GM21526 (cell line): ENCODE results near the gene ADGRF3.
"Not testable (repeated sequence)": the region's sequence is repeated elsewhere in the genome, so short reads cannot be mapped to it uniquely, and the experiment has no call there.

ENCODE experiments used
- ATAC-seq: cut with Tn5 transposase; IDR thresholded peaks from one replicate; pipeline ENCODE4 v1.9.1; 2021; ENCODE audit warnings: moderate library complexity; ENCODE audit not compliant: unreplicated experiment, low FRiP score

ADGRF3 gene

GRCh38 chr2:26283606-26284005, 63.0 kb downstream of the ADGRF3 start:
- no peak for ATAC-seq

- no peak for ATAC-seq
These were observed 65.4 kb downstream of the ADGRF3 start for GRCh38 chr2:26281226-26281625.

- ATAC-seq = no peak
These were observed 66.7 kb downstream of the ADGRF3 start for GRCh38 chr2:26279886-26280285.

- ATAC-seq = no peak
These were observed 69.9 kb downstream of the ADGRF3 start for GRCh38 chr2:26276484-26277227.

GRCh38 chr2:26274058-26274613, 72.5 kb downstream of the ADGRF3 start:
- ATAC-seq = no peak

- ATAC-seq = no peak
These were observed 73.1 kb downstream of the ADGRF3 start for GRCh38 chr2:26273501-26273900.

- ATAC-seq = no peak
These were observed 76.2 kb downstream of the ADGRF3 start for GRCh38 chr2:26270373-26270772.

- ATAC-seq = no peak
These were observed 76.9 kb downstream of the ADGRF3 start for GRCh38 chr2:26269571-26270158.

- ATAC-seq = not testable (repeated sequence)
These were observed 77.8 kb downstream of the ADGRF3 start for GRCh38 chr2:26268670-26269385.

- ATAC-seq = no peak
These were observed 78.4 kb downstream of the ADGRF3 start for GRCh38 chr2:26268213-26268612.

- ATAC-seq = not testable (repeated sequence)
These were observed 87.8 kb downstream of the ADGRF3 start for GRCh38 chr2:26258836-26259235.
